LNCAP (cell line): ENCODE results near the gene MYO7B.

Source experiments
- TF ChIP-seq, protein P1 (sequence below): fragments of 450-650 bp; IDR thresholded peaks from 2 replicates; pipeline ENCODE4 v1.5.1; 2017; ENCODE audit warnings: mild to moderate bottlenecking

Gene MYO7B

DNA sequence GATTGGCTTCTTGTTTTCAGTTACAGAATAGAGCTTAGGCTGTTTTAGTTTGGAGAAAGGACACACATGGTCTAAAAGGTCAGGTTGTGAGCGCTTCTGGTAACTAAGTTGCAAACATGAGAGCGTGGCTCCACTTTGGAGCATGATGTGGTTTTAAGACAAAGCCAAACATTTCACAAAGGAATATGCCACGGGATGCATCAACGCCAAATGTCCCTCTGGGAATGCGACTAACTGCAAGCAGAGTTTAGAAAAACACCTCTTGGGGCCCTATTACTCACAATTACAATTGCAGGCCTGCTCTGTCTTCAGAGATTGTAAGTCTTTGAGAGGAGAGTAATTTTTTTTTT, 25.4 kb downstream of the MYO7B start:
- TF ChIP-seq, protein P1, sequence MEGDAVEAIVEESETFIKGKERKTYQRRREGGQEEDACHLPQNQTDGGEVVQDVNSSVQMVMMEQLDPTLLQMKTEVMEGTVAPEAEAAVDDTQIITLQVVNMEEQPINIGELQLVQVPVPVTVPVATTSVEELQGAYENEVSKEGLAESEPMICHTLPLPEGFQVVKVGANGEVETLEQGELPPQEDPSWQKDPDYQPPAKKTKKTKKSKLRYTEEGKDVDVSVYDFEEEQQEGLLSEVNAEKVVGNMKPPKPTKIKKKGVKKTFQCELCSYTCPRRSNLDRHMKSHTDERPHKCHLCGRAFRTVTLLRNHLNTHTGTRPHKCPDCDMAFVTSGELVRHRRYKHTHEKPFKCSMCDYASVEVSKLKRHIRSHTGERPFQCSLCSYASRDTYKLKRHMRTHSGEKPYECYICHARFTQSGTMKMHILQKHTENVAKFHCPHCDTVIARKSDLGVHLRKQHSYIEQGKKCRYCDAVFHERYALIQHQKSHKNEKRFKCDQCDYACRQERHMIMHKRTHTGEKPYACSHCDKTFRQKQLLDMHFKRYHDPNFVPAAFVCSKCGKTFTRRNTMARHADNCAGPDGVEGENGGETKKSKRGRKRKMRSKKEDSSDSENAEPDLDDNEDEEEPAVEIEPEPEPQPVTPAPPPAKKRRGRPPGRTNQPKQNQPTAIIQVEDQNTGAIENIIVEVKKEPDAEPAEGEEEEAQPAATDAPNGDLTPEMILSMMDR: no peak

DNA sequence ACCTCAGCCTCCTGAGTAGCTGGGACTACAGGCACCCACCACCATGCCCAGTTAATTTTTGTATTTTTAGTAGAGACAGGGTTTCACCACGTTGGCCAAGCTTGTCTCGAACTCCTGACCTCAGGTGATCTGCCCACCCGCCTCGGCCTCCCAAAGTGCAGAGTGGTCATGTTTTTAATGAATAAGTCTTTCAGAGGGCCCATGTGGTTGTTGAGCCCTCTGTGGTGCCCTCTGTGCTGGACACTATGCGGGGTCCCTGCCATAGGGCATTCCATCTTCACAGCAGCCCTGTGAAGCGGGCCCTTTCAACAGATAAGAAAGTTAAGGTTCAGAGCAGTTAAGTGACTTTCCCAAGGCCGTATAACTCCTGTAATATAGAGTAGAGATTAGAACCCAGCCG, 25.9 kb downstream of the MYO7B start:
- TF ChIP-seq, protein P1: no peak

DNA sequence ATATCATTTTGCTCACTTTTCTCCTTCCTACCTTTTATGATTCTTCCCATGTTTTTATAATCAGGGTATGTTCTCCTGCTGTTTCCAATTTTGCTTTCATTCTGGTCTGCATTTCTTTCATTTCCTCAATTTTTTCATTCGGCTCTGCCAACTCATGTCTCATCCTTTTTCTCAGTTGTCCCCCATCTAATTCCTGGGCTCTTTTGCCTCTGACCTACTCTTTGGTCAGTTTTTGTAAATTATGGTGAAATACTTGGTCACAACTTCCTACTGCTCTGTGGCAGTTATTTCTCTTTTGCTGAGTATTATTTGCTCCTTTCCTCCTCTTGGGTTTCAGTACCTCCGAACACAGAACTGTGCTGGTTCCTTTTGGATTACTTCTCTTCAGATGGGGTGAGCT, 27.5 kb downstream of the MYO7B start:
- TF ChIP-seq, protein P1: no peak

DNA sequence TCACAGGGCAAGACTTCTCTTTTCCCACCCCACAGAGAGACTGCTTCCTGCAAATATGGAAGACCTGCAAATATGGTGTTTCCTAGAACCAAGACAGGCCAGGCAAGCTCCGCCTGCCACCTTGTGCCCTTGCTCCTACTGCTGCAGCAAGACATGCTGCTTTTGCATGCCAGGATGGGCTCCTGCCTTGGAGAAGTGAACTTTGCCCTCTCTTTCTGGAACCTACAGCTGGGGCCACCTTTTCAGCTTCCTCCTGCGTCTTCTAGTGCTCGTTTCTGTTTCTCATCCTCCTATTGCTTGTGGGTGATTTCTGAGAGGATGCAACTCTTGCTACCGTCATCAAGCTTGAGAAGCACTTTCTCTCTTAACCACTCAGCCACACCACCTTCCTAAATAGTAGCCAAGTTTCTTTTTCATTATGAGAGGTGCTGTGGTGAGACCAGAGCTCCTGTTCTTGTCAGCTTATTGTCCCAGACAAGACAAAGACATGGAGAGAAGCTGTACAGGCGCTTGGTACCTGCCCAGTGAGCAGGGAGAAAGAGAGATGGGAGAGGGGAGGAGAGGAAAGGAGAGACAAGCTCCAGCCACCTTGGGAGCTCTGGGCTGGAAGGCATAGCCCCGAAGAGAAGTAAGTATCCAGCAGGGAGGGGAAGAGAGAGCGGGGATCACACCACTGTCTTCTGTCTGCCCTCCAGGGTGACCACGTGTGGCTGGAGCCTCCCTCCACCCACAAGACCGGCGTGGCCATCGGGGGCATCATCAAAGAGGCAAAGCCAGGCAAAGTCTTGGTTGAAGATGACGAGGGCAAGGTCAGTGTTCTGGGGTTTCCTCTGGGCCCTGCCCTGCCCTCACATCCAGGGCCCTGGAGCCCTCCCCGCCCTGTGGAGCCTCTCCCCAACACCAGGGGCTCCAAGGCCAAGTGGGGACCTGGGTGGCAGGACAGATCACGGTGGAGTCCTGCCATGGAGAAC, 28.3 kb downstream of the MYO7B start:
- TF ChIP-seq, protein P1: no peak

DNA sequence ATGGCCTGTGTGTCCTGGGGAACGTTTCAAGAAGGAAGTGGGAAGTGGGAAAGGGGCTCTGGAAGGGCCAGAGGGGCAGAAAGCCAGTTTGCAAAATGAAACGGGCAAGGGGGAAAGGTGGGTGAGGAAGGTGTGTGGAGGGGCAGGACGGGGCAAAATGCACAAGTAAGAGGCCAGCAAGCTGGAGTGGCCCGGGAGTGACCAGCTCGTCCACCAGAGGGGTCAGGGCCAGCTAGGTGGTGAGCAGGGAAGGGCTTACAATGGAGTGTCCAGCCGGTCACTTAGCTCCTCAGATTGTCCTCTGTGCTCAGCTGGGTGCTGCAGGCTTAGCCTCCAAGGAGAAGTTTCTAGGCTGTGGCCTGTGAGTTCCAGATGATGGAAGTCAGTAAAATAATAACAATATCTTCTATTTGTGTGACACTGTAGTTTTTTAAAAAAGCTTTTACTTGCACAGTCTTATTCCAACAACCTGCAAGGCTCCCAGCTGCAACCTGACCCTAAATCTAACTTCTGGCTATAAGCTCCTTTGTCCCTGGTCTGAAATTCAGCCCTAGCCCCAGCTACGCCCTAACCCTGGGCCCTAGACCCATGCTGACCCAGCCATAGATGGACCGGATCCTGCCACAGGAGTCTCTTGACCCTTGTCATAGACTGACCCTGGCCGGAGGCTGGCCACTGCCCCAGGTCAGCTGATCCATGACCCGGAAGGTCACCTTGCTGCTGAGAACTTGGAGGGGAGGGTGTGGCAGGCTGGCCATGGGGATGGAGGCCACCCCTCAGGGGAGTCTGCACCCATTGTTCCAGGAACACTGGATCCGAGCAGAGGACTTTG, 29.2 kb downstream of the MYO7B start:
- TF ChIP-seq, protein P1: no peak

DNA sequence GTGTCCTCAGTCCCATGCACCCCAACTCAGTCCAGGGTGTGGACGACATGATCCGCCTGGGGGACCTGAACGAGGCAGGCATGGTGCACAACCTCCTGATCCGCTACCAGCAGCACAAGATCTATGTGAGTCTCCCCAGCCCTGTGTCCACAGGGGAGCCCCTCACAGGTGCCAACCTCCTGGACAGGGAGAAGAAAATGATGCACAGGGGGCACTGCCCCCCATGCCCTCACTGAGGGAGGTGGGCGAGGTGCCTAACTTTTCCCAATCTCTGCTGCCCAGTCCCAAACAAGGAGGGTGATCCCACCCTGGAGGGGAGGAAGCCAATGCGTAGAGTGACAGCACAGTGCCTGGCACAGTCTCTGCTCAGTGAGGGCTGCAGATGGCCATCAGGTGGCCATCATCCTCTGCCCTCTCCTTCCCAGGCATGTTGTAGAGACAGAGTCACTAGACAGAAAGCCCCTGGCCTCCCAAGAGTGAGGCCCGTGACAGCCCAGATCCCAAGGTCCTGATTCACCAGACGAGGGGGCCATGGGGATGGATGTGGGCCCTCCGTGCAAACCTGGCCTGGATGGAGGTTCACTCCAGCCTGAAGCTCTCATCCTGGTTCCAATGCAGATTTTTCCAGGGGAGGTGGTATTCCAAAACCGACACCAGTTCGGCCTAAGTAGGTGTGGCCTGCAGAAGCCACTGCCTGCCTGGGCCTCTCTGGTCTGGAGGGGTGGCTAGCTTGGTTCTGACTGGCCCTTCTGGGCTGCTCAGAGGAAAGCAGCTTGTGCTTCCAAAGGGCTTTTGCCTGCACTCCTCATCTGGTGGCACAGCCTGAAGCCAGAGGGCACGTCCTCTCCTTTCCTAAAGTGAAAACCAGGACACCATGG, 30.0 kb downstream of the MYO7B start:
- TF ChIP-seq, protein P1: no peak

DNA sequence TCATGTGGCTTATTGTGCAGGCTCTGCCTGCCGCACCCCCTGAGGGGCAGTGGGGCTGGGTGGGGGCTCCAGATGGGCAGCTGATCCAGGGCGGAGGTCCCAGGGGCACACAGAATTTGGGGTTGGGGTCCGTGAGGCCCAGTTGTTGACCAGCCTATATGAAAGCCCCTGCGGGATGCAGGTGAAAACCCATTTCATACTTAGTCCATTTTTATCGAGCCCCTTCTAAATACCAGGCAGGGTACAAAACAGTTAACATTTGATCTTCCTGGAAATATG, 30.6 kb downstream of the MYO7B start:
- TF ChIP-seq, protein P1: no peak
